DMS 273 treated with DMSO at 0.1 percent for 48 hours (cell line): ENCODE results near the gene OR10D3.
"Not testable (repeated sequence)": the region's sequence is repeated elsewhere in the genome, so short reads cannot be mapped to it uniquely, and the experiment has no call there.

ENCODE experiments used
- DNase-seq: peaks from one replicate; lab custom pipeline; 2025; lab: John Stamatoyannopoulos, UW

Gene OR10D3

DNA sequence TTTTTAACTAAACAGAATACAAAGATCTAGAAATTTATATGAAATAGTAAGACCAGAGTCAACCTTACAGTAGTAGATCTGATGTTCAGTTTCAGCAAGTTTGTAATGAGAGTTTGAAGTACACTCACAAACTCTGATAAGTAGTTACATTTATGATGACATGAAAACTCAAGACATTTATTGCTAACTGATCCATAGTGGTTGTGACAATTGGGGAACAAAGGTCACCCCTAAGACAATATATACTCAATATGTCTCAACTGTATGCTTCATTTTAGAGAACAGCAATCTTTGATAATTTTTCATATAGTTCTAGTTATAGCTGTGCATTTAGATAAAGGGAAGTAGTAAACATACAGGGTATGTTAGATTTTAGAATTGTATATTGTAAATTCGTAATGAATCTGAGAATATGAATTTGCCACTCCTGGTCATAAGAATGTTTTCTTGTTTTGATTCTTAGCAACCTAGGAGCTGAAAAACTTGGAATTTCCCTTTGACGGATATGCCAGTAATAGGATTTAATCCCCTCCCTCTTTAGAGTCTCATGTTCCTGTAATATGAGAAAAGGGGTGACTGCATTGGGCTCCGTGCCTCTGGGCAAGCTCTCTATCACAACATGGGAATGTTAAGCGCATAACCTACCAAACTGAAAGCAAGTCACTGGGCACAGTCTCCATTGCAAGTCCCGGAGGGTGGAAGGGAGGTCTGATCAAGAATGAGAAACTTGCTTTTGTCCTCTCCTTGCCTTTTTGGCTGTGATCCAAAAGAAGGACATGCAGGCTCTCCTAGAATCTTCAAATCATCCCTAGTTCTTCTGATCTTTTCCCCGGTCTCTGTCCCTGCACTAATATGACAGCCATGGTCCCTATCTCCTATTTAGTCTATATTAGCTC lies 11.4 kb downstream of the OR10D3 start:
- no peak for DNase-seq

DNA sequence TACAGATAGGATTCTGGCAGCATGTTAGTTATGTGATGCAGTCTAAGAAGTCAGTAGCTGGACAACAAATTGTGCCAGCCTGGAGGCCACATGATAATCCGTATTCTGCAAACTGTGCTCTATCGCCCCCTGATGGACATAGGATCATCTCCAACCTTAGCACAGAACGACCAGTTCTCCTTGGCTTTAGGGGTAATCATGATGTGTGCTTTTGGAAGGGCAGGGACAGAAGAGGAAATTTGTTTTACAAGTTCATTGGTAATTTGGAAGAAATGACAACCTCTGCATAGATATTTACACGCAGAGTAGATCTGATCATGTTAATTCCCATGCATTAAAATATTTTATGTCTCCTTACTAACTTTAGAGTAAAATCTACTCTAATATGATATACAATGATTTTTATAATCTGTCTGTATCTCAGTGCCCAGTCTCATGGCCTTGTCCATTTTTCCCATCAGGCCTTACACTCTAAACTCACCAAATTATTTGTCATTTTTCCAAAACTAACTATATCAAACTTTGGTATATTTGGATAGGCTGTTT lies 12.1 kb downstream of the OR10D3 start:
- no peak for DNase-seq

DNA sequence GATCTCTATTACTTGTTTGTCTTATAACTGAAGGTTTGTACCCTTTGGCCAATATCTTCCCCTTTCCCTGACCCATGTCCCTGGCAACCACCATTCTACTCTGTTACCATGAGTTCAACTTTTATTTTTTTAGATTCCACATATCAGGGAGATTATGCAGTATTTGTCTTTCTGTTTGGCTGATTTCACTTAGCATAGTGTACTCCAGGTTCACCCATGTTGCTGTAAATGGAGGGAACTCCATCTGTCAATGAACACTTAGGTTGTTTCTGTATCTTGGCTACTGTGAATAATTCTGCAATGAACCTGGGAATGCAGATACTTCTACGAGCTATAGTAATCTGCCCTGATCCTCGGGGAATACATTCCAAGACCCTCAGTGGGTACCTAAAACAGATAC lies 14.9 kb downstream of the OR10D3 start:
- DNase-seq, result no peak

DNA sequence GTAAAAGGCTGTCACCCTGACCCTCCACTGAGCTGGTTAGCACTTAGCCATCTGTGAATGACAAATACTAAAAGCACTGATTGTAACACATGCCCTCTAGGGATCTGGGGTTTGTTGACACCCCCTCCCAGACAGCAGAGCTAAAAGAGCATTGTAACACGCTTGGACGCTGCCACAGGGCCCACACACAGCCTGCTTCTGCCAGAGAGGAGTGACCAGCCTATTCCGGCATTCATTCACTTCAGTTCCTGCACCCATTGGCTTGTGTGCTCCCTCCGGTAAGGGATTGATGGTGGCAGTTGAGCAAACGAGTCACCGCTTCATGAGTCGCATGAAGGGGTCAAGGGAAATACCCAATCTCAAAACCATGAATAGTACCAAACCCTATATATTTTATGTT lies 15.8 kb downstream of the OR10D3 start:
- DNase-seq, result no peak

DNA sequence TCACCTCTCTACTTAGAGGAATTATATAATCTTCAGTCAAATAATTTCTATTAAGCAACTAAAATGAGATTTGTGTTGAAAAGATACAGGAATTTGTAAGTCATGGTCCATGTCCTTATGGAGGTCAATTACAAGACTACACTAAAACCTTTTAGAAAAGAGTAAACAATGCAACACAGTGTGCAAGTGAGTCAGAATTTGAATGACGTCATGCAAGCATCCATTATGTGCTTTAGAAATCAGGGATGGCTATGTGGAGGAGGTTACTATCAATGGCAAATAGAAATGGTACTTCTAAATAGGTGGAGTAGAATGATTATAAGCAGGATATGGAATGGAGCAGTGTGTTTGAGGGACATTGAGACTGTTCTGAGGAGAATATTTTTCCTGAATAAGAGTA lies 16.6 kb downstream of the OR10D3 start:
- no peak for DNase-seq

DNA sequence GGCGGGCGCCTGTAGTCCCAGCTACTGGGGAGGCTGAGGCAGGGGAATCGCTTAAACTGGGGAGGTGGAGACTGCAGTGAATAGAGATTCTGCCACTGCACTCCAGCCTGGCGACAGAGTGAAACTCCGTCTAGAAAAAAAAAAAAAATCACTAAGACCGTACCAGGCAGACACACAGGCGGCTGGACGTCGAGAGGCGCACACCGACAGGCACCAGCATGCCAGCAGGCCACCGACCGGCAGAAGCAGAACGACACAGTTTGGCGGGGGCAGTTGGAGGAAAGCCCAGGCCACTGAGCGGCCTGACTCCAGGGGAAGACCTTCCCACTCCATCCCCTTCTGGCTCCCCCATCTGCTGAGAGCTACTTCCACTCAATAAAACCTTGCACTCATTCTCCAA lies 17.5 kb downstream of the OR10D3 start:
- DNase-seq, result no peak

DNA sequence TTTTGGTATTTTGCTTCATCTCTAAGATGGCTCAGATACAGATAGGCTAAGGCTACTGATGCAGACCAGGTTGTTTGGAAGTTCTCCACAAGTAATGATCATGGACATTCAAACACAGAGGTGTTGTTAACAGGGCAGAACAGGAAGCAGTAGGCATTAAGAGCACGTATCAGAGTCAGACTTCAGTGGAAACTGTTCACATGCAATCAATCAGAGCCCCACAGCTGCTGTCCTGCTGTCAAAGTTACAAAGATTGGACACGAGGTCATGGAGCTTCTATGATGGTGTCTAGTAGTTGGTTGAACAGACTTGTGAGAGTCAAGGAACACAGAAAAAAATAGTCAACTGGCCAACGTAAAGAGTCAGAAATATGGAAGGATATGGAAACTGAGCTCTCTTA lies 19.8 kb downstream of the OR10D3 start:
- DNase-seq, result no peak

DNA sequence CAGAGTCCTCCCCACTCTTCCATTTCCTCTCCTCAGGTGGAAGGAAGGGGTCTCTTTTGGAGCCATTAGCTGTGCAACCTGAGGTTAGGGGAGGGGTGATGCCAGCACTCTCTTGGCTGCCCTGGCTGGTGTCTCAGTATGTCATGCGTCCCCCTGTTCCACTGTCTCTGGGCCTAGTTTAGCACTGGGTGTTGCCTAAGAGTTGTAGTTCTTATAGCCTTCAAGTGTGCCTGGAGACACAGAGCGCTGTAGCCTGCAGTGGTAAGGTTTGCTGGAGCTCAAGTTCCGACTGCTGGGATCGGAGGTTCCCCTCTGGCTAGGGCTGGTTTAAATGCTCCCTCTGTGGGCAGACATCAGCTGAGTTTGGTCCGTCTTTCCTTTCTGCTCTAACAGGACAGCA lies 20.9 kb downstream of the OR10D3 start:
- no peak for DNase-seq

DNA sequence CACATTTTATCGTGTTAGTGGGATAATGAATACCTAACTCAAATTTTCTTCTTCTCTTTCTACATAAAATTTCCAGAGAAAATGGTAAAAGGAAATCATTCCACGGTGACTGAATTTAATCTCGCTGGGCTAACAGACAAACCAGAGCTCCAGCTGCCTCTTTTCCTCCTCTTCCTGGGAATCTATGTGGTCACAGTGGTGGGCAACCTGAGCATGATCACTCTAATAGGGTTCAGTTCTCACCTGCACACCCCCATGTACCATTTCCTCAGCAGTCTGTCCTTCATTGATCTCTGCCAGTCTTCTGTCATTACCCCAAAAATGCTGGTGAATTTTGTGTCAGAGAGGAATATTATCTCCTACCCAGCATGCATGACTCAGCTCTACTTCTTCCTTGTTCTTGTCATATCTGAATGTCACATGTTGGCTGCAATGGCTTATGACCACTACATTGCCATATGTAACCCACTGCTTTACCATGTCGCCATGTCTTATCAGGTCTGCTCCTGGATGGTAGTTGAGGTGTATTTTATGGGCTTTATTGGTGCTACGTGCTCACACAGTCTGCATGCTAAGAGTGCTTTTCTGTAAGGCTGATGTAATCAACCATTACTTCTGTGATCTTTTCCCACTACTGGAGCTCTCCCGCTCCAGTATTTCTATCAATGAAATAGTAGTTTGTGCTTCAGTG lies 24.1 kb downstream of the OR10D3 start:
- no peak for DNase-seq

DNA sequence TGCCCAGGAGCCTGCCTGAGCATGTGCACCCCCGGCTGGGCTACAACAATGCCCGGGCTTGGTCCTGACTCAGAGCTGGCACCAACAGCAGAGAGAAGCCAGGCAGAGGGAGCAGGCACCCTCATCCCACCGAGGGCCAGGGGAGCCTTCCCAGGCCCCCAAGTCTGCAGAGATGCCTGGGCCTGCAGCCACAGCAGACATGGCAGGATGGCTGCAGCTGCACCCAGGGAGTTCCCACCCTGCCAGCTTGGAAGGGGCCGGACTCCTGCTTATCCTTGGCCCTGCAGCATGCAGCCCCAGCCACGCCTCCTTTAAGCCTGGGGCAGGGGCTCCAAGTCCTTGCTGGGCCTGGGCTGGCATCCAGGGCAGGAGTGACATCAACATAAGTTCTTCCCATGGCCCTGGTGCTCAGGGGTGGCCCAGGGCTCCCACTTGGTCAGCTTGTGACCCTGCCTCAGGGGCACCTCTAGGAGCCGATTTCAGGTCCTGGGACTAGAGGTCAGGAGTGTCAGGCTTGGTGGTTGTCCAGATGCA lies 26.7 kb downstream of the OR10D3 start:
- DNase-seq, result no peak

DNA sequence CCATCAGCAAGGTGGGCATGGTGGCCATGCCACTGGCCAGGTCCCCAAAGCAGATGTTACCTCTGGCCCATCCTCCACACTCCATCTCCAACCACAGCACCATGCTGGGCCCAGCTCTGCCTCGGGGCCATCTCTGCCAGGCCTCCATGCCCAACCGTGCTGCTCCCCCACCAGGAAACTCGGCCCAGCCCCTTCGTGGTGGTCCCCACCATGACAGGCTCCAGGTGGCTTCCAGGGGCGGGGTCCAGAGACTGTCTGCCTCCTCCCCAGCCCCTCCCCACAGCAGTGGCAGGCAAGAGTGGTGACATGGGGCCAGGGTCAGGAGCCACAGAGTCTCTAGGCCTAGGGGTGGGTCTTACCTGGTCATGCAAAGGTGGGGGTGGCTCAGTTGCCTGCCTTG lies 27.3 kb downstream of the OR10D3 start:
- no peak for DNase-seq

DNA sequence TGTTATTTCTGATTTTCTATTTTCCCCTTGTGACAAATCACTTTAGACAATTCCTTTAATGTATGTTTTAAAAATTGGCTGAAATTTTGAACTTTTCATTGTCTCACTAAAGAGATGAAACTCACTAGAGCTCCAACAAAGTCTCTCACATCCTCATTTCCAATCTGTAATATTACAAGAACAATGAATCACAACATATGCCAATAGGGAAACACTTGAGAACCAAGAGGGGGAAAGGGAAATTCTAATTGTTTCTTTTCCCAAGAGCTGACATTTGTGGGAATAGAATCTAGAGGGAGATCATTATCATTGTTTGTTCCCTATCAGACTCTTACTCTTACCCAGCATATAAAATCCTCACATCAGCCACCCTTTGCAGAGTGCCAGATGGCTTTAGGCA lies 28.2 kb downstream of the OR10D3 start:
- DNase-seq, result no peak

DNA sequence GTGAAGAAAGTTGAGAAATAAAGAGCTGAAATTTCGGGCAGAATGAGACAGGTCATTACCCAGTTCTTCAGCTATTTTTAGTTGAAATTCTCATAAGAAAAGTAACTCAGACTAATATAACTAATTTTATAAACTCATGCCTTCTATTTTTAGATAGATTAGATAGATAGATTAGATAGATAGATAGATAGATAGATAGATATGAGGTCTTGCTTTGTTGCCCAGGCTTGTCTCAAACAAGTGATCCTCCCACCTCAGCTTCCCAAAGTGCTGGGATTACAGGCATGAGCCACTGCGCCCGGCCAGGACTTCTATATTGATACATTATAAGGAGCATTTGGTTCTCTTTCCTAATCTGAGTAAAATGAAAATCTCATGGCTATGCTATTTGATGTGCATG lies 30.9 kb downstream of the OR10D3 start:
- DNase-seq, result no peak

DNA sequence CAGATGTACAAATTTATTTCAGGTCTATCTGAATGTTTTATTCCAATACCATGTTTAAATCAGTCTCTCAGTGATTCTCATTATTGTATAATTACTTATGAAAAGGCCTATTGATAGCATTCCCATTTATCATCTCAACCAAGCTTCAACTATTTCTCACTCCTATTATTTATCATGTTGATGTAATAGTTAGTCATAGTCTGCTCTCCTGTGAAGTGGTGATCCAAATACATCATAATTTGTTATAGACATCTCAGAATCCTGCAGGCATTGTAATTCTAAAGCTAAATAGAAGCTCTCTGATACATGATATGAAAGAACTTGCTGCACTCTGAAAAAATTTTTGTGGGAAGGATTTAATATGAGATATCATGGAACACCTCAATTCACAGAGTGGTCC lies 36.0 kb downstream of the OR10D3 start:
- DNase-seq, result no peak

DNA sequence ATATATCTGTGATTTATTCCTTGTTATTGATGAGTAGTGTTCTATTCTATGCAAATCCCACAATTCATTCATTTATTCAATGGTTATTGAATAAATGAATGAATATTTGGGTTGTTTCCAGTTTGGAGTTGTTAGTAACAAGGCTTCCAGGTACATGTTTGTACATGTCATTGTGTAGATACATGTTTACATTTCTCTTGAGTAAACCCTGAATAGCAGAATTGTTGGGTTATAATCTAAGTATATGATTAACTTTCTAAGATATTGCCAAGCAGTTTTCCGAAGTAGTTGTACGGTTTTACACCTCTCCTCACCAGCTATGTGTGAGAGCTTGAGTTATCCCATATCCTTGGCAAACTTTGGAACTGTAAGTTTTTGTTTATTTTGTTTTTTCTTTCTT lies 39.3 kb downstream of the OR10D3 start:
- DNase-seq, result no peak

DNA sequence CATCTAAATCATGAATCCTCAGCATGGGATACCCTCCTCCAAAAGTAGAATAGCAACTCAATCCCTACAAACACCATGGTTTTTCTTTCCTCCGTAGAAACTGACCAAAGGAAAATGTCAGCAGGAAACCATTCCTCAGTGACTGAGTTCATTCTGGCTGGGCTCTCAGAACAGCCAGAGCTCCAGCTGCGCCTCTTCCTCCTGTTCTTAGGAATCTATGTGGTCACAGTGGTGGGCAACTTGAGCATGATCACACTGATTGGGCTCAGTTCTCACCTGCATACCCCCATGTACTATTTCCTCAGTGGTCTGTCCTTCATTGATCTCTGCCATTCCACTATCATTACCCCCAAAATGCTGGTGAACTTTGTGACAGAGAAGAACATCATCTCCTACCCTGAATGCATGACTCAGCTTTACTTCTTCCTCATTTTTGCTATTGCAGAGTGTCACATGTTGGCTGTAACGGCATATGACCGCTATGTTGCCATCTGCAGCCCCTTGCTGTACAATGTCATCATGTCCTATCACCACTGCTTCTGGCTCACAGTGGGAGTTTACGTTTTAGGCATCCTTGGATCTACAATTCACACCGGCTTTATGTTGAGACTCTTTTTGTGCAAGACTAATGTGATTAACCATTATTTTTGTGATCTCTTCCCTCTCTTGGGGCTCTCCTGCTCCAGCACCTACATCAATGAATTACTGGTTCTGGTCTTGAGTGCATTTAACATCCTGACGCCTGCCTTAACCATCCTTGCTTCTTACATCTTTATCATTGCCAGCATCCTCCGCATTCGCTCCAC lies 41.7 kb downstream of the OR10D3 start:
- not testable (repeated sequence) for DNase-seq

DNA sequence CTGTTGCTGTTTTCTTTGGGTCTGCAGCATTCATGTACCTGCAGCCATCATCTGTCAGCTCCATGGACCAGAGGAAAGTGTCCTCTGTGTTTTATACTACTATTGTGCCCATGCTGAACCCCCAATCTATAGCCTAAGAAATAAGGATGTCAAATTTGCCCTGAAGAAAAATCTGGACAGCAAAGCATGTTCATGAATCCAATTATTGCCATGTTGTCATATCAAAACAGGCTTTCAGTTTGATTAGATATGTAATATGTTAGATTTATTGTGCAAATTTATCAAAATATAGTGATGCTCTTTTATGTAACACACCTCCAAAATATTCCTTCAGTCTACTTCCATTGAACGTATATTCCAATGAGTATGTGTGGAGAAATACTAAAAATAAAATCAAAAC lies 42.3 kb downstream of the OR10D3 start:
- no peak for DNase-seq

DNA sequence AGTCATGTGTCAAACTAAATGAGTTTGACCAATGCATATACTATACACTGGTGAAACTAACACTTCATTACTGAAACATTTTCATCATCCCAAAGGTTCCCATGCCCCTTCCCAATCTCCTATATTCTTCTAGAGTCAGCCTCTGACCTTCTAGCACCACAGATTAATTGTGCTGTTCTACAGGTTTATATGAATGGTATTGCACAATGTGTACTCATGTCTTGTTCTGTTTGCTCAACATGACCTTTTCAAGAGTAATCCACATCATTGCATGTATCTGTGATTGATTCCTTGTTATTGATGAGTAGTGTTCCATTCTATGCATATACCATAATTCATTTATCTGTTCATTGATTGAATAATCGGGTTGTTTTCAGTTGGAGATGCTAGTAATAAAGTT lies 50.2 kb downstream of the OR10D3 start:
- DNase-seq, result no peak
